SU-DHL-6 (cell line): ENCODE results near the gene CBL.

ENCODE experiments used
- H2AFZ ChIP-seq: fragments of 200-600 bp; sonication (generic); 2 replicates; pipeline ENCODE4 v1.6.1; 2014; ENCODE audit warnings: low read depth, mild to moderate bottlenecking, moderate library complexity, mixed read lengths, antibody characterized with exemption, low read length; ENCODE audit not compliant: severe bottlenecking
- H3F3A ChIP-seq: fragments of 200-600 bp; shearing (Covaris generic); 2 replicates; pipeline ENCODE4 v1.6.0; 2016; ENCODE audit warnings: antibody characterized with exemption, mild to moderate bottlenecking; ENCODE audit not compliant: insufficient read depth
- H3K27ac ChIP-seq: fragments of 200-600 bp; sonication (generic); 2 replicates; pipeline ENCODE4 v1.5.1; 2016; ENCODE audit warnings: low read depth, mild to moderate bottlenecking, low read length, moderate library complexity, mixed read lengths
- H3K27me3 ChIP-seq: fragments of 200-600 bp; sonication (generic), shearing (Covaris generic); 2 replicates; pipeline ENCODE4 v1.6.0; 2014; ENCODE audit warnings: mild to moderate bottlenecking, low read length
- H3K36me3 ChIP-seq: fragments of 200-600 bp; sonication (generic); 2 replicates; pipeline ENCODE4 v1.6.1; 2014; ENCODE audit warnings: mild to moderate bottlenecking, low read length, mixed read lengths
- H3K4me2 ChIP-seq: fragments of 300-600, 200-600 bp; shearing (Covaris generic), sonication (generic); 2 replicates; pipeline ENCODE4 v1.6.0; 2014; ENCODE audit warnings: low read length, low read depth, mild to moderate bottlenecking; ENCODE audit not compliant: poor library complexity, severe bottlenecking
- H3K4me3 ChIP-seq: fragments of 200-600 bp; sonication (generic); 2 replicates; pipeline ENCODE4 v1.5.1; 2014; ENCODE audit warnings: antibody characterized with exemption, low read length, mild to moderate bottlenecking, mixed read lengths; ENCODE audit not compliant: insufficient read depth, poor library complexity, severe bottlenecking
- H3K79me2 ChIP-seq: fragments of 200-600 bp; sonication (generic); 2 replicates; pipeline ENCODE4 v1.6.1; 2014; ENCODE audit warnings: mild to moderate bottlenecking, low read length, moderate library complexity; ENCODE audit not compliant: insufficient read depth
- H3K9ac ChIP-seq: fragments of 200-600 bp; sonication (generic); 2 replicates; pipeline ENCODE4 v1.7.0; 2014; ENCODE audit warnings: mild to moderate bottlenecking, low read length
- H3K9me2 ChIP-seq: fragments of 200-600 bp; sonication (generic); replicated peaks from 2 replicates; pipeline ENCODE4 v1.6.1; 2014; ENCODE audit warnings: low read length; ENCODE audit not compliant: insufficient read depth
- H3K9me3 ChIP-seq: fragments of 200-600 bp; sonication (generic); 2 replicates; pipeline ENCODE4 v1.6.1; 2014; ENCODE audit warnings: low read length, mixed read lengths; ENCODE audit not compliant: insufficient read depth
- H4K20me1 ChIP-seq: fragments of 200-600 bp; sonication (generic); 2 replicates; pipeline ENCODE4 v1.6.1; 2014; ENCODE audit warnings: low read depth, mild to moderate bottlenecking, antibody characterized with exemption, low read length, moderate library complexity, mixed read lengths
- EZH2phosphoT487 ChIP-seq: fragments of 200-600 bp; sonication (generic), shearing (Covaris generic); conservative IDR thresholded peaks from 2 replicates; pipeline ENCODE4 v1.6.1; 2018; ENCODE audit warnings: mild to moderate bottlenecking, antibody characterized with exemption, low read length, moderate library complexity, mixed read lengths
- TF ChIP-seq, protein P1 (sequence below): fragments of 200-600 bp; sonication (generic); IDR thresholded peaks from one replicate; pipeline ENCODE4 v1.5.1; 2017; ENCODE audit warnings: antibody characterized with exemption, mild to moderate bottlenecking, low read length, moderate library complexity; ENCODE audit not compliant: insufficient read depth, poor library complexity, severe bottlenecking

CBL gene

DNA sequence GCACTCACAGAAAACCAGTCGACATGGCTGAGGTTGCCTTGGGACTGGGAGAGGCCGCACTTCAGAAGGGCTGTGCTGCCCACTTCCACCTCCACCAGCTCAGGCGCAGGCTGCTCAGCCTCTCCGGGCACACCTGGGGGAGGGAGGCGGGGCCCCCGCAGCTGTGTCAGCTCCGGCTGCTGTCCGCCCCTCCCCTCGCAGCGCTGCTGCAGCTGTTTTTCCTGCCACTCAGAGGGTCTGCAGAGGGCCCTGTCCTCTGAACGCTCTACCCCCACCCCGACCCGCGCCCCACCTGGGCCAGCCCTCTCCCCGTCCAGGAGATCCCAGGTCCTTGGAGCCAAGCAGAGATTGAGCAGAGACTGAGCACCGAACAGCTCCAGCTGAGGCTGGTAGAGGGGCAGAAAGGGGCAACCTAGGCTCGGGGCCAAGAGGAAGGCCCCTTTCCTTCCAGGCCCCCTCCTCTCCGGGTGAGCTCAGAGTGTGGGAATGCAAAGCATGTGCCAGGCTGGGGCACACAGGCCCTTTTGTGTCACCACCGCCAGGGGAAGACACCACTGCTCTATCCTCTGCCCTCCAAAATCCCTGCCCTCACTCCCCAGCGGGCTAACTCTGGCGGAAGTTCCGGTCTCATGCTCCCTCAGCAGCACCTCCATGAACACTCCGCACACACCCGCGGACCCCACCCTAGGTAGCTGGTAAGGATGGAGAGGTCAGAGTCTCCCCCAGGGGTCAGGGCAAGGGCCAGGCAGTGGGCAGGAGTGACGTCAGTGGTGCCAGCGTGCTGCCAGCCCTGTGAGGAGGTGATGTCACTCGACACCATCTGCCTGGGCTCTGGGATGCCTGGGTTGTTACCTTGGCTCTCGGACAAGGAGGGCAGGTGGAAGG lies 109.2 kb downstream of the CBL start:
- Histone ChIP-seq H3K27ac (no peak overlapping the region), H3K27me3 (no peaks in the 10 kb centered on the region), H3K9me2 (no peaks in the 10 kb centered on the region), H3K36me3 (no peaks in the 10 kb centered on the region), H3K79me2 (no peaks in the 10 kb centered on the region), H3K9ac (peak overlapping the region; percentile 2; the same call in 1 of the 2 replicates), H3K9me3 (no peaks in the 10 kb centered on the region), H3K4me3 (no peak overlapping the region), H4K20me1 (no peaks in the 10 kb centered on the region), H2AFZ (no peak overlapping the region), H3F3A (no peaks in the 10 kb centered on the region), H3K4me2 (peak overlapping the region; percentile 47)
- TF ChIP-seq, protein P1, sequence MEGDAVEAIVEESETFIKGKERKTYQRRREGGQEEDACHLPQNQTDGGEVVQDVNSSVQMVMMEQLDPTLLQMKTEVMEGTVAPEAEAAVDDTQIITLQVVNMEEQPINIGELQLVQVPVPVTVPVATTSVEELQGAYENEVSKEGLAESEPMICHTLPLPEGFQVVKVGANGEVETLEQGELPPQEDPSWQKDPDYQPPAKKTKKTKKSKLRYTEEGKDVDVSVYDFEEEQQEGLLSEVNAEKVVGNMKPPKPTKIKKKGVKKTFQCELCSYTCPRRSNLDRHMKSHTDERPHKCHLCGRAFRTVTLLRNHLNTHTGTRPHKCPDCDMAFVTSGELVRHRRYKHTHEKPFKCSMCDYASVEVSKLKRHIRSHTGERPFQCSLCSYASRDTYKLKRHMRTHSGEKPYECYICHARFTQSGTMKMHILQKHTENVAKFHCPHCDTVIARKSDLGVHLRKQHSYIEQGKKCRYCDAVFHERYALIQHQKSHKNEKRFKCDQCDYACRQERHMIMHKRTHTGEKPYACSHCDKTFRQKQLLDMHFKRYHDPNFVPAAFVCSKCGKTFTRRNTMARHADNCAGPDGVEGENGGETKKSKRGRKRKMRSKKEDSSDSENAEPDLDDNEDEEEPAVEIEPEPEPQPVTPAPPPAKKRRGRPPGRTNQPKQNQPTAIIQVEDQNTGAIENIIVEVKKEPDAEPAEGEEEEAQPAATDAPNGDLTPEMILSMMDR: no peak
- no peak for TF ChIP-seq EZH2phosphoT487

GRCh38 chr11:119316016-119316728 lies 110.0 kb downstream of the CBL start:
- Histone ChIP-seq H3K4me3 (no peak overlapping the region), H3K79me2 (no peaks in the 10 kb centered on the region), H3K9me3 (no peaks in the 10 kb centered on the region), H3K36me3 (no peaks in the 10 kb centered on the region), H3K27me3 (no peaks in the 10 kb centered on the region), H4K20me1 (no peaks in the 10 kb centered on the region), H3K9ac (no peak overlapping the region; the same call in 1 of the 2 replicates), H2AFZ (no peak overlapping the region), H3K27ac (no peak overlapping the region), H3K4me2 (peak overlapping the region; percentile 47), H3F3A (no peaks in the 10 kb centered on the region), H3K9me2 (no peaks in the 10 kb centered on the region)
- 0 out of 2 replicates have a peak, but pooled peaks have one; percentile 63 for TF ChIP-seq EZH2phosphoT487
- TF ChIP-seq, protein P1: no peak

- H3K4me2 ChIP-seq: peak within 1 kb of the TSS; percentile 47
- H3K9me2 ChIP-seq: no peaks in the 10 kb centered on the region
- H2AFZ ChIP-seq: no peak within 1 kb of the TSS
- H3F3A ChIP-seq: no peaks in the 10 kb centered on the region
- H3K27me3 ChIP-seq: no peaks in the 10 kb centered on the region
- H3K9me3 ChIP-seq: no peaks in the 10 kb centered on the region
- TF ChIP-seq EZH2phosphoT487: no peak
- TF ChIP-seq, protein P1: no peak
- no peak within 1 kb of the TSS for H3K27ac ChIP-seq
- no peaks in the 10 kb centered on the region for H3K79me2 ChIP-seq
- no peak within 1 kb of the TSS for H3K9ac ChIP-seq
- no peak within 1 kb of the TSS for H3K4me3 ChIP-seq
- no peaks in the 10 kb centered on the region for H3K36me3 ChIP-seq
- no peaks in the 10 kb centered on the region for H4K20me1 ChIP-seq
Measured at GRCh38 chr11:119316729-119317591, 110.8 kb downstream of the CBL start, which contains the start of gene MCAM. Gene MCAM, minus strand, starts transcription at chr11:119317130. Its CDS starts 29 bp downstream, at chr11:119317101.
